Measurements from ENCODE around the gene PRDM16.
"Not testable (repeated sequence)": the region's sequence is repeated elsewhere in the genome, so short reads cannot be mapped to it uniquely, and the experiment has no call there.

PRDM16 gene

GRCh38 chr1:3148171-3148570, 79.2 kb downstream of the PRDM16 start:
- no peak for DNase-seq

- DNase-seq: no peak
These were observed 80.3 kb downstream of the PRDM16 start for GRCh38 chr1:3149277-3149676.

- no peak for DNase-seq
These were observed 82.5 kb downstream of the PRDM16 start for GRCh38 chr1:3151456-3151855.

GRCh38 chr1:3152143-3152542, 83.1 kb downstream of the PRDM16 start:
- no peak for DNase-seq

- no peak for DNase-seq
These were observed 84.2 kb downstream of the PRDM16 start for GRCh38 chr1:3153197-3153596.

- DNase-seq: no peak
These were observed 85.1 kb downstream of the PRDM16 start for GRCh38 chr1:3153902-3154795.

- DNase-seq: no peak
These were observed 86.3 kb downstream of the PRDM16 start for GRCh38 chr1:3155056-3155925.

GRCh38 chr1:3155926-3156220, 86.9 kb downstream of the PRDM16 start:
- no peak for DNase-seq

- peak; percentile 54 for DNase-seq
These were observed 87.9 kb downstream of the PRDM16 start for GRCh38 chr1:3156936-3157335.

- DNase-seq: no peak
These were observed 89.3 kb downstream of the PRDM16 start for GRCh38 chr1:3158347-3158746.

GRCh38 chr1:3159121-3159520, 90.1 kb downstream of the PRDM16 start:
- no peak for DNase-seq

GRCh38 chr1:3159996-3160395, 91.0 kb downstream of the PRDM16 start:
- no peak for DNase-seq

- no peak for DNase-seq
These were observed 91.7 kb downstream of the PRDM16 start for GRCh38 chr1:3160647-3161145.

- no peak for DNase-seq
These were observed 92.3 kb downstream of the PRDM16 start for GRCh38 chr1:3161176-3161840.

- DNase-seq: no peak
These were observed 93.4 kb downstream of the PRDM16 start for GRCh38 chr1:3162322-3162882.

- DNase-seq: no peak
These were observed 94.4 kb downstream of the PRDM16 start for GRCh38 chr1:3163356-3163755.

- no peak for DNase-seq
These were observed 95.7 kb downstream of the PRDM16 start for GRCh38 chr1:3164671-3165070.

- not testable (repeated sequence) for DNase-seq
These were observed 96.2 kb downstream of the PRDM16 start for GRCh38 chr1:3165189-3165588.

- DNase-seq: peak; percentile 44
These were observed 97.4 kb downstream of the PRDM16 start for GRCh38 chr1:3166206-3166918.

GRCh38 chr1:3167255-3167654, 98.3 kb downstream of the PRDM16 start:
- DNase-seq: no peak

- DNase-seq: peak; percentile 82
These were observed 99.7 kb downstream of the PRDM16 start for GRCh38 chr1:3168678-3169077.

- DNase-seq: peak; percentile 34
These were observed 100.8 kb downstream of the PRDM16 start for GRCh38 chr1:3169665-3170356.

Data from DMS79 treated with DMSO at 0.1 percent for 48 hours (cell line).